HG03460 (cell line): Measurements from ENCODE around the gene AOPEP.

Source experiments
- ATAC-seq: cut with Tn5 transposase; IDR thresholded peaks from one replicate; pipeline ENCODE4 v1.9.1; 2021; ENCODE audit not compliant: unreplicated experiment

Gene AOPEP

DNA sequence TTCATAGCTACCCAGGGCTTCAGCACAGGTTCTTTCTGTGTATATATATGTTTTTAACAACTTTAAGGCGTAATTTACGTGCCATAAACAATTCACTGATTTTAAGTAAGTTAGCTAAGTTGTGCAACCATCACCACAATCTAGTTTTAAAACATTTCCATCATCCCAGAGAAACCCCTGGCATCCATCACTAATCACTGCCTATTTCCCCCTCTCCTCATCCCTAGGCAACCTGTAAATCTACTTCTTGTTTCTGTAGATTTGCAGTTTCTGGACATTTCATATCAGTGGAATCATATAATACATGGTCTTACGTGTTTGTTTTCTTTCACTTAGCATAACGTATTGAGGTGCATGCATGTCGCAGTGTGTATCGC is 299.6 kb downstream of the AOPEP start:
- ATAC-seq = no peak

DNA sequence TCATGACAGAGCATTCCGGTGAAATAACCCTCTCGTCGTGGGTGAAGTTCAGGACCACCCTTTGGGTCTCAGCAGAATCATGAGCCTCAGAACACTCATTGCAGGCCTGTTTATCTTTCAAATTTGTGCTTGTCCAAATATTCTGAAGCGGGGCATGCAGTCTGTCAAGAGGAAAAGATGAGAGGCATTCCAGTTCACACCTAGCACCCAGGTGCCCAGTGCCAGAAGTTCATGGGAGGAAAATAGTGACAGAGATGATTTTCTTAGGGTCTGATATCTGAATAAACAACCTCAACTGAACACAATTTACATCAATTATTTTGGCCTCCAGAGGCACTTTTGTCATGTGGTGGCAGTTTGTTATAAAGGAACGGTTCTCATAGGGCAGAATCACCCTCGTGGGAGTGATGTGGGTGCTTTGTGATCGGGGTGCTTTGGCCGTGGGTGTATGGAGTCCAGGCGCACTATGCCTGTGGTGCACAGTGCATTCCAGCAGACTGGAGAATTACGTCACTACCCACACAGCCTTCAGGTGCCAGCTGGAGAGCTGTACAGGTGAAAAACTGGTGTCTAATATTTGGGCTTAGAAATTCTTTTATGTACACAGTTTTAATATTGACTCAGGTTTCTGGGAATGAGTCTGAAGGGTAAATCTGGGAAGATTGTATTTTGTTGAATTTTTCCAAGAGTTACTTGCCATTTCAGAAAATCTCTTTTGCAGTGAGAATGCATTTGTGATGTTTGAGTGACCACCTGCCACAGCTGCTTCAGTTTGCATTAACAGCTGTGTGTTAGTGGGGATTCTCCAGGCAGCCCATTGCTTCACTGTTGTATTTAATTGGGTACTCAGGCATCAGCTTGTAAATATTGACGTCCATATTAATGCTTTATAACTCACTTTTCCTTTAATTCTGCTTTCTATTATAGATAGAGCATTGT is 301.7 kb downstream of the AOPEP start:
- ATAC-seq = no peak

DNA sequence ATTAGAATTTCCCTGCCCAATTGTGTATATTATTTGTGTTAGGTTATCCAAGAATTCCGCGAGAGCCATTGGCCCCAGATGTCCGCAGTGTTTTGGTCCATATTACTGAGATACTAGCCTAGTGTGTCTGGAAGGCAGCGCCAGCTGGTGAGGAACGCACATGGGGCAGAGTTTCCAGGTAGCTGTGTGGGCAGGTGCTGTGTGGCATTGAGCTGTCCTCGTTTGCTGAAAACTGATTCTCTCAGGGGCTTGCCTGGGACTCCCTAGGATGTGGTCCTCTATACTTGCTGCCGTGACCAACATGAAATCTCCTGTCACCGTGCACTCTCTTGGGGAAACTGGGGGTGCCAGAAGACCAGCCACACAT is 302.3 kb downstream of the AOPEP start:
- ATAC-seq = no peak

DNA sequence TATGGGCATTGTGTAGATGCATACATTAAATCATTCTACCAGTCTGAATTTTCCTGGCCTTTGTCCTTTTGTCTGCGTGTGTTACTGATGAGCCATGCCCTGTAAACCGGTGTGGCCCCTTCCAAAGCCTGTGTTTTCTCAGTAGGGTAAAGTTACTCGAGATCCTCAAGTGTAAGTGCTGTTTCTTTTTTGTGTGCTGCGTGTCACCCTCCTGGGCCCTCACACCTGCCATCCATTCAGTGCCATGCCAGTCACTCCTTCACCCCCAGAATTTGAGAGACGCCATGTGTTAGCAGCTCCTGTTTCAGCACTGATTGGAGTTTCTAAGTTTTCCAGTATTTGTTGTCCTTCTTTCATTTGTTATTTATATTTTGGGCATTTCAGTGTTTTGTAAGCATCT is 302.8 kb downstream of the AOPEP start:
- no peak for ATAC-seq

DNA sequence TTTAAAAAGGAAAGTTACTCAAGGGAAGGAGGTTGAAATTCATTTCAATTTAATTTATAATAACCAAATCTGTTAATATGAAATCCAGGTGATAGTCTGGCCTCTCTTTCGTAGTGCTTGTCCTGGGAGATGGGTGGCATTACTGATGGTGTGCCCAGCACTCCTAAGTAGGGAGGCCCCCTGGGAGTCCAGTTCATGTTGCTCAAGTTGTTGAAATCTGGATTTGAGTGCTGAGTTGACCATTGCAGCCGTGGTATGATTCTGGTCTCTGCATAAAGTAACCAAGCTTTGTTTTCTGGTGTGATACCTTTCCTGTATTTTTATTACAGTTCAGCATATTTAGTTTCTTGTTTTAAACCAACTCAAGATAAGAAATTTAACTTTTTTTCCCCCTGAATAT is 303.2 kb downstream of the AOPEP start:
- no peak for ATAC-seq

DNA sequence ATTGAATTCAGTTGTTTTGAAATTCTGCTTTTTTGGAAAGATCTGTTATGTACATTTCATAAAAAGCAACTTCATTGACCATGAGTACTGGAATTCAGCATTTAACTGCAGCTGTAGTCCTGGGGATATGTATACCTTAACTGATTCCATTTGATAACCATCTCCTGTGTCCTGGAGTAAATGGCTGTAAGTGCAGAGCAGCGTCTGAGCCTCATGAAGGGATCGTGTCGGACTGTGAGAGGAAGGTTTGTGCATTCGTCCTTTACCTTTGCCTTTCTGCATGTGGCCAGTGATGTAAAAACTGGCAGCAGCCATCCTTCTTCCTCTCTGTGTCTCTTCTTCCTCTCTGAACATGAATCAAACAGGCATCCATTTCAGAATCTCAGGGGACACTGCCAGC is 303.8 kb downstream of the AOPEP start:
- no peak for ATAC-seq

DNA sequence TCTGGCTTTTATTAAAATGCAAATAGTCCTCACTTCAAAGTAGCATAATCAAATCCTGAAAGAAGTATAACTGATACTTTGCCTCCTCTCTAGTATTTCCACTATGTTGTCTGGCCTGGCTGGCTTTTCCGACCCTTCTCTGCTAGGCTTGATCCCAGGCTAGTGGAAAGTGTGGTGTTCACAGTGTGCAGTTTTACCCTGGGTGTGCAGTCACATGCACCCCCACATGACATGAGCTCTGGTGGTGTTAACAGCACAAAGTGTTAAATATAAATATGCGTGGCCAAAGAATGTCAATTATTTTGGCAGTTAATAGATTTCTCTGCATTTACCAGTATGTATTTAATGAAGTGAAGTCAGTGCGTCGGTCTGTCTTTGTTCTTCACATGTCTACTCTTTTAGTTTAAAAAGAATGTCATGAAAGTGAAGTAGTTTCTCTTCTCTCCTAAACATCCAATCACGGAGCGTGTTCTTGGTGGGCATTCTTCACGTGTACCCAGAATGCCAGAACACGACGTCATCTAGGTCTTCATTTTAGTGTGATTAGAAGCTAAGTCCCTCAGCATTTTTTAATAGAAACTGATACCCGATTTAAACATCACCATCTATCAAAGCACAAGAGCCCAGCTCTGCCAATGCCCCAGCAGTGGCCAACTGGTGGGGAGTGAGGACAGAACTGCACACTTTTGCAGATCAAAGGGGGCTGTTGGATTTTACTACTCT is 304.6 kb downstream of the AOPEP start:
- ATAC-seq = no peak

DNA sequence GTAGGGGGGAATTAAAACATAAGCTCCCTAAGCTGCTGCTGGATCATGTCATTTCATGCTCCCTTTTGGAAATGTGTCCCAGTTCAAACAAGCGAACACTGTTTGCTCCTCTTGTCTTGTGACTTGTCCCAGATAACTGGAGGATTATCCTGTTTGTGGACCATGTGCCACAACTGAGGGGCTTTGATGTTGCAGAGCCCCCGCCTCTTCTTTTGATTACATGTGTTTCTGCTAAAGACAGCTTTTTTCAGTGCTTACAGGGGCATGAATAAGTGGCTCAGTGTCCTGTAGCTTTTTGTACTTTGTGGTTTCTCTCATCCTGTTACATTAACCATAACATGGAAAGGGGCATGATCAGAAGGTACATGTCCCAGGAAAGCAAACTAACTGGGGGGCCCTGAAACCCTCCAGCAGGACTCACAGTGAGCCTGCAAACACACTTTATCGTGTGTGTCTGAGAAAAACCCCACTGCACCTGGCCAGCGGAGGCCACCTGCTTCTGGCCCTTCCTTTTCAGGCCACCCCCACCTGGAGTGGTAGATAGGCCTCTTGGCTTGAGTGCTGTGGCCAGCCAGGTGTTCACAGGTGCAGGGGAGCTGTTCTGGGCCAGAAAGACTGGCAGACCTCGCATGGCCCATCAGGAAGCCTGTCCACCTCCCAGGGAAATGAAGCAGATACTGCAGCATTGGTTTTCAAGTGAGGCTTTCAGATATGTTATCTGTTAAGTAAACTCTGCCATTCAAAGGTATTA is 305.4 kb downstream of the AOPEP start:
- ATAC-seq = no peak

DNA sequence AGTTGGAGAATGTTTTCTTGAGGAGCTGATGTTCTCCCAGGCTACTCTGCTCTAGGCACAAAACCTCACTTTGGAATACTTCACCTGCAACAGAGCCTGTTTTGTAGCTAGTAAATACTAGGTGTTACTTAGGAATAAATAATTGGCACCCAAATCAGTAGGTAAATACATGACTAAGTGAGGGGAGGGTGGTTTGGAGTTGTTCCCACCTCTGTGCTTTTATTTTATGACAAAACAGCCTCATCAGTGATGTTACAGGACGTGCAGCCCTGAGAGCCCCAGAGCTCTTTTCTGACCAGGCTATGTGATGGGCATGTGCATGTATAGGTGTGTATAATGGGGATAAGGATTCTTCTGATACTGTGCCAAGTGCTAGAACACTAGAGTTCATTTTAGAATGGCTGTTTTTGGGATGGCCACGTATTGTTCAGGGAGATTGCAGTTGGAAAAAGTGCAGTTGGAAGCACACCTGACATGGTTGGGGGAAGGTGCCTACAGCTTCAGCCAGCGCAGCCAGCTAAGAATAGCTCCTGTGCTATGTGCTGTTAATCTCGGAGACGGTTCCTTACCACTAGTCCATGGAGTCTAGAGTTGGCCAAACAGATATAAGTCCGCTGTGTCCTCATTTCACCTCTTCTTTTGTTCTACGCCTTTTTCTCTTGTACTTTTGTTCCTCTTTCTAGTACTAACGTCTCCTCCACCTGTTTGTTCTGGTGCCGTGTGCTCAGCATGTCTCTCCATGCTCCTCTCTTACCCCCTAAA is 306.3 kb downstream of the AOPEP start:
- no peak for ATAC-seq

DNA sequence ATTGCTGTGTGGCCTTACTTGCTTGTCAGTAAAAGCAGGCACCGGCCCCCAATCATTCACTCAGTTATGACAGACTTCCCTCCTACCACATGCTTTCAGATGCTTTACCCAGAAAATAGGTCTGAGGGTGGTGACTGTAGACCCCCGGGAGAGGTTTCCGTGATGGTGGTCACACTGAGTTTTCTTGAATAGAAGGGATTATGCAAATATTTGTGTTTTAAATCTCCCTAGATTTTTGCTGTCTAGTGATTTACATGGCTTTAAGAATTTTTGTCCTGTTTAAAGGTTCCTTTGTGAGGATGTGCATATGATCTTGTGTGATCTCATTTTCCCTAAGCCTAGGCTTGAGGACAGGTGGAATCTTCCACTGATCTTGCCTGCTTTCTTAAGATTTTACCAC is 309.3 kb downstream of the AOPEP start:
- no peak for ATAC-seq

DNA sequence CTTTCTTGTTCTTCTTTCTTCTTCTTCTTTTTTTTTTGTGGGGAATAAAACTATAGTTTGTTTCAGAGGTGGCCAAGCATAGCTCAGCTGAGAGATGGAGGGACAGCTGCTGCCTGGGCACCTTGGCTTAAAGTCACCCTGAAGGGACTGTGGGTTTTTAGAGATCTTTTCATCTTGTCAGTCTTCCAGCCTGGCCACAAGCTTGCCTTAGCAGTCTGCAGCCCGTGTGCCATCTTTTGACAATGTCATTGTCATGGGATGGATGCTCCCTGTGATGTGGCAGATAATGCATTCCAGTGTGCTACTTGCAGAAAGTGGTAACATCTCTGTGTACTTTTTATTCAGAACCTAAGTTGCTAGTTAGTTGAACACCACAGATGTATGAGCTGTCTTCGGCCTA is 310.2 kb downstream of the AOPEP start:
- no peak for ATAC-seq

DNA sequence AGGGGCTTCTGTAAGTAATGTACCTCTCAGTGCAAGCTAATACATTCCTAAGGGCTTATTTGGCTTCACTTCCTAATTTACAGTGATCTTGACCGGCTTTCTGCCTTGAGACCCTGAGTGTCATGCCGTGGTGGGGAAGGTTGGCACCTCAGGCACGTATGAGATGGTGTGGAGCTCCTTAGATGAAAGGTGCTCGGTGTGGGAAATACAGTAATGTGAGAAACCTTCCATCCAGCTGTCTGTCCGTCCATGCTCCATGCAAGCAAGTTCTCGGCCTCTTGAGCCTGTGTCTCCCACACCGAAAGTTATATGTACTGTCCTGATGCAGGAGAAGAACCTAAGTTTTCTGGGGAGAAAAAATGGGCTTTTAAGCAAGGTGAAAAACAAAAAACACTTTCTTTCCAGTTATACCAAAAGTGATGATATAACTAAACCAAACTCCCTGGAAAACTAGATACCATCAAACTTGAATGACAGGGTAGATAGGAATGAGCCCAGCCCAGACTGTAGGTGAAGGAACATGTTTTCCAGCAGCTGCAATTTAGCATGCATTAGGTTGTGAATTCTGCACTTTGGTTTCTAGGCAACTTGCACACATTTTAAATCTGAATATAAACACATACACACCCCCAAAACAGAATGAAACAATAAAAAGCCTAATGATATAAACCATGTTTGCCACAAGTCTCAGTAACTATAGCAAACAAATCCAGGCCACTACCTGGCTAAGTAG is 311.5 kb downstream of the AOPEP start:
- ATAC-seq = no peak

DNA sequence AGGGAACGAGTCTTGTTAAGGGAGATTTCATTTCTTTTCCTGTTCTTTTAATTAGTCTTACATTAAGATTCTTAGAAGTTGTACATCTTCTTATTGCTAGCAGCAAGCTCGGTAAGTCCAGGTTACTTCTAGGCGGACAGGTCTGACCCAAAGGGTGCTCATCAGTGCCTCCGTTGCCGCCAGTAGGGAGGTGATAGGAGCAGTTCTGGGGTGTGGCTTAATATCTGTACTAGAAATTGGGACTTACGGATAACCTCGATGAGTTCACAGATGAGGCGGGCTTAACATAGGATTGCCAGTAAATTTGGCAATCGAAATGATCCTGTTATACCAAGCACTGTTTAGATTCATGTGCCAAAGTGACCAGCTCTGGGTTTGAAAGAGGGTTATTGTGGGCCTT is 312.2 kb downstream of the AOPEP start:
- no peak for ATAC-seq

DNA sequence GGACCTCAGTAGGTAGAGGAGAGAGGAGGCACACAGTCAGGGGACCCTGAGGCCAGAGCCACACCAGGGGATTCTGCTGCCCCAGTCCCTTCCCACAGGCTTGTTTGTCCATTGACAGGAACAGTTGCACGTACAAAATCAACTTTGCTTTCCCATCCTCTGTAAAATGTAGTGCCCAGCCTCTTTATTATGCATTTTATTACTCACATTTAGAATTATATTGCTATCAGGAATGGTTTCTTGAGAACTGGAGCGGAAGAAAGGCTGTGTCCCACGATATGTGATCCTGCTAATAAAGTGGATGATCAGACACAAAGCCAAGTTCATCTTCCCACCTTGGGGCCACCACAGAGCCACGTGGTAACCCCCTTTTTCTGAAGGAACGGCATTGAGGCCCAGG is 313.6 kb downstream of the AOPEP start:
- ATAC-seq = no peak

DNA sequence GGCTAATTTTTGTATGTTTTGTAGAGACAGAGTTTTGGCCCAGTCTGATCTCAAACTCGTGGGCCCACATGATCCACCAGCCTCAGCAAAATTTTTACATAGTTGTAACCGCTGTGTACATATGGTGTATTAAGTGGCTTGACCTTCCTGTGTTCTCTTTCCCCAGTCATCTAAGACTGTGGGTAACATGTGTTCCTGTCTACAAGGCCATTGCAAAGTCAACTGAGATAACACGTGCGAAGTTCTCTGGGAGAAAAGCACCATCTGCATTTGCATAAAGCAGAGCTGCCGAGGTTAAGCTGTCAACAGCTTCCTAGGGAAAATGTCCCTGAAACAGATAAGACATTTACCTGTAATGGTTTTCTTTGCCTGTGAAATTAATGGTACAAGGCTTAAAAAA is 317.3 kb downstream of the AOPEP start:
- no peak for ATAC-seq

DNA sequence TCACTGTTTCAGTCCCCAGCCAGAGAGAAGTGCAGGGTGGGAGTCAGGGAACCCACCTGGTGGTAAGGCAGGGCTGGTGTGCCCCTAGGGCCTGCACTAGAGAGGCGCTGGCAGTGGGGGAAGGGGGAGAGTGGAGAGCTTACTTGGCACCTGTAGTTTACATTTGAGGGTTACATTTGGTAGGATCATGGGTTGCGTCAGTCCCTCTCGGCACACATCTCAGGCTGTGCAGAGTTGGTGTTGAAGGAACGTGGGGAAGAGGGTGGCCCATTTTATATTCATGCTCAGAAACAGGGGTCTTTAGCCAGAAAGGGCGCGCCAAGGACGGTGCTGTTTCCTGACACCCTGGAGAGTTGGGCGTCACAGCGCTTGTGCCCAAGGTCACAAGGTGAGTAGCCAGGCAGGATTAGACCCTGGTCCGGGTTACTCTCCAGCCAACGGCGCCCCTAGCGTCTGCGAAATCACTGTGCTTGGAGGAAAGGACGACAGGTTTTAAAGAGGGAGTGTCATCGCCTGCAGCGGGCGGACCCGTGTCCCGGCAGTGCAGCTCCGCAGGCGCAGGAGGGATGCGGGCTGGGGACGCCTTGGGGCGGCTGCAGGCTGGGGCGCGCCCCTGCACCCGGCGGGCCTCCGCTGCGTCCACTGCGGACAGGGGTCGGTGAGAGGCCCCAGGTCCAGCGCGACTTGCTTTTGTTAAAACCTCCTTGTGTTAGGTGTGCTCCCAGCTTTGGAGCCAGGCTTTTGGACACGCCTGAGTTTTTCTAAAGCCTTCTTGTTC is 318.4 kb downstream of the AOPEP start:
- ATAC-seq = no peak

DNA sequence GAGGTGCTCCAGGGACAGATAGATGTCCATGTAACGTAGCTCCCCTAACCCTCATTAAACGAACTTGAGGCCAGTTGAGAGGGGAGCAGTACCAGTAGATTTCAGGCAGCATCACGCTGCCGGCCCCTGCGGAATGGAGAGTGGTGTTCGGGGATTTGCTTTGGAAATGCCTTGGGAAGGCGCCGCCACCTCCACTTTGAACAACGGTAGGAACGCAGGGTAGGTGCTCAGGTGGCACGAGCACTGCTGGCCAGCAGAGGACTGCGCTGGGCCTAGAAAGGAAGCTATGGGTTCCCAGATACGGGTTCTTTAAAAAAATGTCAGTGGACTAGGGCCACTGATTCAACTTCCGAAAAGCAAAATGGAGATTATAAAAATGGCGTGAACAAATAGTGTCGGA is 319.3 kb downstream of the AOPEP start:
- no peak for ATAC-seq

DNA sequence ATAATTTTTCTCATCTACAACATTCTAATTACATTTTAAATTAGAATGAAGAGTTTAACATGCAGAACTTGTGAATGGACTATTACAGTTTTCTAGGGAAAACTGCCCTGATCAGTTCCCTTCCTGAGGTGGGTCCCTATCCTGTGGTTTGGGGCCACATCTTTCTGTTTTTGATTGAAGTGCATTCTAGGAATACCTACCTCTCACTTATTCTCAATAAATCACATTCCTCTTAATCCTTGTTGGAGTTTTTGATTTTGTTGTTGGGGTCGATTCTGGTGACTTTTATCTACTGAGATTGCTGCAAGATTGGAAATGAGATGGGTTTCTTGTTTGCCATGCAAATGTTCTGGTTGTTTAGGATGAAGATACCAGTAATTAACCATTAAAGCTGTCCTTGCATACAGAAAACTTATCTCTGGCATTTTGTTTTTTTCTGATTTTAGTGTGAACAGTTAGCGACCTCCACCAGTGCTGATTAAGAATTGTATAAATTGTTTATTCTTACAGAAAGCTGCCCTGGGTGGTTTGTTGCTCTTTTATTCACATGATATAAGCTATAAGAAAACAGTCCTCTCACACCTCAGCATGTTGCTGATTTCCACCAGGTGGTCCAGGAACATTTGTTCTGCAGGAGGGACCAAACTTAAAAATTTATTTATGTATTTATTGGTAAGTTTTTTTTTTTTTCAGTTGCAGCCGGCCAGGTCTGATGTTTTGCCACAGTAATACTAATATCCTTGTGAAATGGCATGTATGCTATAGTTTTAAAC is 321.1 kb downstream of the AOPEP start:
- ATAC-seq = no peak
